GM12891 (cell line): ENCODE data around the gene ANKS1B.

Experiments
- POLR2A ChIP-seq: IDR thresholded peaks from 2 replicates; pipeline ENCODE4 v1.6.1; 2011; ENCODE audit warnings: low read depth, low read length, control low read depth
- POLR2AphosphoS5 ChIP-seq: IDR thresholded peaks from 2 replicates; pipeline ENCODE4 v1.6.1; 2011; ENCODE audit warnings: low read depth, low read length, control low read depth
- TAF1 ChIP-seq: IDR thresholded peaks from 2 replicates; pipeline ENCODE4 v1.6.1; 2011; ENCODE audit warnings: low read depth, low read length, control low read depth

DNA sequence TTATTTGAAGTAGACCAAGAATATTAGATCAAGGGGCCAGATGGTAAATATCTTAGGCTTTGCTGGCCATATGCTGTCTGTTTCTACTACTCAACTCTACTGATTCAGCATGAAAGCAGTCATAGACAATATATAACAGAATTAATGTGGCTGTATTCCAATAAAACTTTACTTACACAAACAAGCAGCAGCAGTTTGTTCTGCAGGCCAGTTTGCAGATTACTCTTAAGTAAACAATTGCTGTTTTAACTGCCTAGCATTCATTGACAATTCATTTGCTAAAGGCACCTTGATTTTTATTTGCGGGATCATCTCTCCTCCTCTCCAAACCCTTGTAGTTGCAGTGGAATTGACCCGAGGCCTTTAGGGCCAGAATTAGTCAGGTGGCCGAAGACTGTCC is 431.3 kb downstream of the ANKS1B start:
- TF ChIP-seq TAF1 = no peak
- TF ChIP-seq POLR2A = no peak
- TF ChIP-seq POLR2AphosphoS5 = no peak
